Esophagus muscularis mucosa (tissue), 4 donors: ENCODE data around the gene CBX5.

Source experiments
- EP300 ChIP-seq: sonication (generic); formaldehyde crosslinking; IDR thresholded peaks from one replicate; pipeline ENCODE4 v1.6.1; 2017; ENCODE audit warnings: antibody characterized with exemption
- POLR2A ChIP-seq: fragments of 450-650 bp; IDR thresholded peaks from one replicate; pipeline ENCODE4 v1.6.1; 2017; ENCODE audit warnings: antibody characterized with exemption, moderate library complexity, mild to moderate bottlenecking, low read depth
- TF ChIP-seq, protein P1 (sequence below), 3 experiments: fragments of 200-600 bp in 2 of 3; fragments of 450-650 bp in 1 of 3; sonication (generic) in 2 of 3; IDR thresholded peaks; one replicate each; pipeline ENCODE4 v1.5.1; 2017 to 2019; ENCODE audit warnings: antibody characterized with exemption in 3 of 3, mild to moderate bottlenecking in 2 of 3, moderate library complexity in 1 of 3

DNA sequence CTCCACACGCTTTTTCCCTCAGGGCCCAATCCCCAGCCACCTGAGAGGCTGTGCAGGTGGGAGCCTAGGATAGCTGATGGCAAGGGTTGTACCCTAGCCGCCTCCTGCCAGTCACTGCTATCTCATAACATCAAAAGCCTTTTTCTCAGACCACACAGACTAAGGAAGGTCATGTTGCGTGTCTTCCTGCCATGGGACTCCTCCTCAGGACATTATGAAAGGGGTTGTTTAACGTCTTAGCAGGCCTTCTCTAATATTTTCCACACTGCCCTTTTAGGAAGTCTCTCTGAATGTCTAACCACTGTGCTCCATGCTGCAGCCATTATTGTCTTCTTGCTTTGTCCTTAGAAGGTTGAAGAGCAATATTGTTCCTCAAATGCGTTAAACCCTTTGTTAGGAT is 83.5 kb downstream of the CBX5 start:
- no peak for TF ChIP-seq EP300
- TF ChIP-seq POLR2A = no peak
- TF ChIP-seq, protein P1, sequence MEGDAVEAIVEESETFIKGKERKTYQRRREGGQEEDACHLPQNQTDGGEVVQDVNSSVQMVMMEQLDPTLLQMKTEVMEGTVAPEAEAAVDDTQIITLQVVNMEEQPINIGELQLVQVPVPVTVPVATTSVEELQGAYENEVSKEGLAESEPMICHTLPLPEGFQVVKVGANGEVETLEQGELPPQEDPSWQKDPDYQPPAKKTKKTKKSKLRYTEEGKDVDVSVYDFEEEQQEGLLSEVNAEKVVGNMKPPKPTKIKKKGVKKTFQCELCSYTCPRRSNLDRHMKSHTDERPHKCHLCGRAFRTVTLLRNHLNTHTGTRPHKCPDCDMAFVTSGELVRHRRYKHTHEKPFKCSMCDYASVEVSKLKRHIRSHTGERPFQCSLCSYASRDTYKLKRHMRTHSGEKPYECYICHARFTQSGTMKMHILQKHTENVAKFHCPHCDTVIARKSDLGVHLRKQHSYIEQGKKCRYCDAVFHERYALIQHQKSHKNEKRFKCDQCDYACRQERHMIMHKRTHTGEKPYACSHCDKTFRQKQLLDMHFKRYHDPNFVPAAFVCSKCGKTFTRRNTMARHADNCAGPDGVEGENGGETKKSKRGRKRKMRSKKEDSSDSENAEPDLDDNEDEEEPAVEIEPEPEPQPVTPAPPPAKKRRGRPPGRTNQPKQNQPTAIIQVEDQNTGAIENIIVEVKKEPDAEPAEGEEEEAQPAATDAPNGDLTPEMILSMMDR (IDR thresholded peaks at IDR 0.05) = no peak
